ENCODE data around the gene PEAK1. TPM values are rescaled to one million over a fixed set of nuclear protein-coding genes. Genes with fewer than 3 reads are reported as not detected.

The PEAK1 gene
- total and polyA plus RNA-seq, 10 of the 15 experiments (the other 5 are each of a cell fraction or from before 2014, with no cell fraction given): 0.62 to 24.2 (median 11.2) TPM

GRCh38 chr15:77098572-77098971 lies 321.3 kb downstream of the PEAK1 start:
- RAD21 ChIA-PET (ENCODE audit: unreplicated experiment): interaction anchor here (1.0 kb wide), 1 partner anchor 125 kb away, joined by 3 read pairs; no protein-coding TSS in a partner anchor
- ATAC-seq: no peak
- Histone ChIP-seq H3K79me2 (ENCODE audit: control insufficient read depth, insufficient read depth, low read length) (no peaks in the 10 kb centered on the region), H3K4me3 (no peak overlapping the region), H3K27me3 (replicated peaks in 1 of 2; ENCODE audit: control insufficient read depth in 2 of 2, insufficient read depth in 2 of 2, low read length in 1 of 2) (no peaks in the 10 kb centered on the region; a peak in 1 of 4 replicates), H3K36me3 (ENCODE audit: control insufficient read depth in 2 of 2, insufficient read depth in 2 of 2, low read length in 1 of 2) (no peaks in the 10 kb centered on the region; a peak in 1 of 4 replicates), H3K9me3 (replicated peaks; ENCODE audit: control insufficient read depth, insufficient read depth, low read length) (no peaks in the 10 kb centered on the region), H3K27ac (ENCODE audit: control insufficient read depth, insufficient read depth) (no peak overlapping the region), H3K4me2 (ENCODE audit: control insufficient read depth, insufficient read depth) (no peak overlapping the region), H4K20me1 (ENCODE audit: control insufficient read depth, insufficient read depth) (no peaks in the 10 kb centered on the region), H2AFZ (ENCODE audit: control insufficient read depth, low read depth, low read length) (no peak overlapping the region), H3K4me1 (ENCODE audit: control insufficient read depth, insufficient read depth, low read length) (no peaks in the 10 kb centered on the region), H3K9ac (ENCODE audit: control insufficient read depth, insufficient read depth, low read length) (no peak overlapping the region)
- 63% methylated on average over 4 of the region's 4 CpGs for WGBS (ENCODE audit: insufficient coverage, insufficient replicate concordance, low lambda C conversion rate, missing lambda C conversion rate)
- no peak for DNase-seq (ENCODE audit: low read depth, low spot score)
- no peak for FAIRE-seq
- in situ Hi-C loops (cut with MboI): no loop called here
- no TSS peak for BruUV-seq (replicated peaks)
- SMC1A ChIA-PET (ENCODE audit: uncharacterized antibody, unreplicated experiment): interaction anchor here (0.6 to 1.3 kb wide), 4 partner anchors 38 to 526 kb away, joined by 3 to 4 read pairs (median 4); no protein-coding TSS in a partner anchor
- CTCF ChIA-PET: no interaction called here
- intact Hi-C loops (cut with micrococcal nuclease; ENCODE audit: unreplicated experiment): no loop called here
- POLR2A ChIA-PET: no interaction called here
- TF ChIP-seq SIX5 (IDR thresholded peaks at IDR 0.05; ENCODE audit: low read depth, low read length, severe bottlenecking) (no peak), ZNF24 (IDR thresholded peaks at IDR 0.05) (no peak), NFYB (IDR thresholded peaks at IDR 0.05; ENCODE audit: insufficient read depth, low read depth, low read length) (no peak), CUX1 (IDR thresholded peaks at IDR 0.05; ENCODE audit: insufficient replicate concordance, low read depth, low read length) (no peak), NFIC (IDR thresholded peaks at IDR 0.05; ENCODE audit: low read depth, low read length) (no peak), CHD2 (IDR thresholded peaks at IDR 0.05; ENCODE audit: borderline replicate concordance, low read depth, low read length) (no peak), MYC (IDR thresholded peaks at IDR 0.05; ENCODE audit: insufficient read depth, insufficient read length, insufficient replicate concordance, low read length, severe bottlenecking) (no peak), BCL3 (IDR thresholded peaks at IDR 0.05; ENCODE audit: borderline replicate concordance, insufficient read depth, low read depth, low read length, poor library complexity, severe bottlenecking) (no peak), FOS (IDR thresholded peaks at IDR 0.05; ENCODE audit: borderline replicate concordance, extremely low read depth, insufficient read length) (no peak), RFX5 (IDR thresholded peaks at IDR 0.05; ENCODE audit: low read depth, low read length) (no peak), TBL1XR1 (IDR thresholded peaks at IDR 0.05; ENCODE audit: low read depth, low read length) (no peak), NBN (IDR thresholded peaks at IDR 0.05) (no peak)

All from GM12878 (cell line).